Measurements from ENCODE around the gene PPARGC1A. TPM values are rescaled to one million over a fixed set of nuclear protein-coding genes. Genes with fewer than 3 reads are reported as not detected.

The PPARGC1A gene
- total and polyA plus RNA-seq, 2 donors (not counting 3 experiments of a cell fraction or from before 2014, with no cell fraction given): not detected

DNA sequence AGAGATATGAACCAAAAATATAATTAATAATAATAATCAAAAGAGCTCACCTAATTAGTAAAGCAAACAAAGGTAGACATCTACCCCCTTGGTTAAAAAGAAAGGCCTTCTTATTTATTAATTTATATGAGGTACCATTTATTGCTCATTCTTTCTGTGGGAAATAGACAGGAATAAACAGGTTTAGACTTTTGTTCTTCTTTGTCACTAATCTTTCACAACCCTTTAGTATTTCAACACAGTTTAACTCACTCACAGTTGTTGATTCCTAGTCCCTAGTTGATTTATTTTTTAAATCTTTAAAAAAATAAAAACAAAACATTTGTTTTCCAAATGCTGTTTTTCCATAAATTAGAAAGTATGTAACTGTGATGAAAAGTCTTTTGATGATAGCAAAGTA lies 5.6 kb downstream of the PPARGC1A start:
- FAIRE-seq (no peak), DNase-seq (ENCODE audit: low read depth, low spot score) (no peak)
- no peak overlapping the region for H3K27ac ChIP-seq (ENCODE audit: insufficient read depth, low read depth, low read length)
- no peak overlapping the region for H3K9ac ChIP-seq (replicated peaks; ENCODE audit: extremely low read depth, insufficient read depth, low read length)
- no peak overlapping the region for H3K4me2 ChIP-seq (ENCODE audit: insufficient read depth, low read length)
- no peak for TF ChIP-seq POLR2AphosphoS5 (IDR thresholded peaks at IDR 0.05; ENCODE audit: insufficient read depth, low read depth, low read length)
- no peak for TF ChIP-seq MYC (IDR thresholded peaks at IDR 0.05; ENCODE audit: low read depth, low read length)
- no peak for TF ChIP-seq POLR2A (IDR thresholded peaks at IDR 0.05; ENCODE audit: low read depth, low read length)
- TF ChIP-seq MAX (IDR thresholded peaks at IDR 0.05; ENCODE audit: insufficient read depth, insufficient read length): no peak
- no peak for TF ChIP-seq FOS (IDR thresholded peaks at IDR 0.05; ENCODE audit: borderline replicate concordance, insufficient read depth, low read length)
- no peak for TF ChIP-seq JUN (IDR thresholded peaks at IDR 0.05; ENCODE audit: borderline replicate concordance, insufficient read depth, insufficient read length, low read depth)
- no peak for TF ChIP-seq EZH2 (IDR thresholded peaks at IDR 0.05; ENCODE audit: borderline replicate concordance, low read depth, low read length, severe bottlenecking)
- no peak for TF ChIP-seq GATA2 (IDR thresholded peaks at IDR 0.05; ENCODE audit: insufficient read depth, insufficient read length, low read depth, low read length)
- no peak overlapping the region for H2AFZ ChIP-seq (ENCODE audit: low read depth, low read length)
- POLR2A ChIA-PET: no interaction called here
- no peaks in the 10 kb centered on the region for H3K9me1 ChIP-seq (replicated peaks; ENCODE audit: control insufficient read depth, extremely low read depth, insufficient read depth, low read length)
- no peaks in the 10 kb centered on the region for H3K36me3 ChIP-seq (ENCODE audit: control insufficient read depth in 2 of 2, extremely low read depth in 1 of 2, insufficient read depth in 2 of 2, low read length in 2 of 2)
- intact Hi-C loops (cut with micrococcal nuclease) (no loop called here), dilution Hi-C loops (cut with MboI; ENCODE audit: extremely low pct_ligation_motif_present, low sequenced_read_pairs) (no loop called here)
- no peaks in the 10 kb centered on the region for H3K27me3 ChIP-seq (ENCODE audit: control insufficient read depth in 2 of 2, insufficient read depth in 2 of 2, low read length in 2 of 2)
- BruUV-seq (replicated peaks): no TSS peak
- no peak overlapping the region for H3K4me3 ChIP-seq (replicated peaks in 1 of 3; ENCODE audit: insufficient read depth in 1 of 3, low read depth in 1 of 3, low read length in 3 of 3)
- no peaks in the 10 kb centered on the region for H3K4me1 ChIP-seq (ENCODE audit: control insufficient read depth, extremely low read depth, insufficient read depth, low read length)
- H4K20me1 ChIP-seq (replicated peaks; ENCODE audit: control insufficient read depth, extremely low read depth, insufficient read depth, low read length): no peaks in the 10 kb centered on the region
- H3K79me2 ChIP-seq (ENCODE audit: control insufficient read depth, insufficient read depth, low read length): no peaks in the 10 kb centered on the region
- no peaks in the 10 kb centered on the region for H3K9me3 ChIP-seq (replicated peaks; ENCODE audit: control insufficient read depth, insufficient read depth, low read length)
- CTCF ChIA-PET: no interaction called here

DNA sequence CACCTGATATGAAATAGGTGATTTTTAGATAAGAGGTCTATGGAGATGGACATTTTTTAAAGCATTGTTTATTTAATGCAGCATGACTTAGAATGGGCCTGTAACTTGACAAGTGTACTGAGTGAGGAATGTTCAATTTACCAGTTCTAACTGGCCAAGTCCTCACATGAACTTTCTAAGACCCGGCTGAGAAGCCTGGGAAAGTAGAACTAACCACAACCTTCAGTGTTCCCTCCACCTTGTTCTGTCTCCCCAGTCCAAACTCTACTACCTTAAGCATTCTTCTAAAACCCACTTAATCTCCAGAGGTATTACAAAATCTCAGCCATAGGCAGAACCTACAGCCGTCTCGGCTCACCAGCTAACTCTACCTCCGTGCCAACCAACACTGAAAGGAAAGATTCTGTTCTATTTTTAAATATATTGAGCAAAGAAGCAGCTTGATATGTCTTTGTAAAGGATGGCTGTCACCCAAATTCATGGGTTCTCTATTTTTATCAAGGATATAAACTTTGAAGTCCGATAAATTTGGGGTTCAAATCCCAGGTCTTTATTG lies 6.8 kb downstream of the PPARGC1A start:
- H3K9ac ChIP-seq (replicated peaks; ENCODE audit: extremely low read depth, insufficient read depth, low read length): no peak overlapping the region
- no peaks in the 10 kb centered on the region for H3K27me3 ChIP-seq (ENCODE audit: control insufficient read depth in 2 of 2, insufficient read depth in 2 of 2, low read length in 2 of 2)
- DNase-seq (ENCODE audit: low read depth, low spot score): no peak
- no peaks in the 10 kb centered on the region for H3K79me2 ChIP-seq (ENCODE audit: control insufficient read depth, insufficient read depth, low read length)
- ChIA-PET CTCF (no interaction called here), POLR2A (no interaction called here)
- H3K4me1 ChIP-seq (ENCODE audit: control insufficient read depth, extremely low read depth, insufficient read depth, low read length): no peaks in the 10 kb centered on the region
- dilution Hi-C loops (cut with MboI; ENCODE audit: extremely low pct_ligation_motif_present, low sequenced_read_pairs): no loop called here
- no peaks in the 10 kb centered on the region for H3K36me3 ChIP-seq (ENCODE audit: control insufficient read depth in 2 of 2, extremely low read depth in 1 of 2, insufficient read depth in 2 of 2, low read length in 2 of 2)
- no peak for FAIRE-seq
- H3K27ac ChIP-seq (ENCODE audit: insufficient read depth, low read depth, low read length): no peak overlapping the region
- no peak for TF ChIP-seq POLR2A (IDR thresholded peaks at IDR 0.05; ENCODE audit: low read depth, low read length)
- TF ChIP-seq MAX (IDR thresholded peaks at IDR 0.05; ENCODE audit: insufficient read depth, insufficient read length): no peak
- TF ChIP-seq CTCF (IDR thresholded peaks at IDR 0.05; ENCODE audit: extremely low read depth in 1 of 2, insufficient read depth in 1 of 2, low read depth in 1 of 2, low read length in 2 of 2): no peak
- no peak for TF ChIP-seq FOS (IDR thresholded peaks at IDR 0.05; ENCODE audit: borderline replicate concordance, insufficient read depth, low read length)
- TF ChIP-seq GATA2 (IDR thresholded peaks at IDR 0.05; ENCODE audit: insufficient read depth, insufficient read length, low read depth, low read length): no peak
- no peak for TF ChIP-seq JUN (IDR thresholded peaks at IDR 0.05; ENCODE audit: borderline replicate concordance, insufficient read depth, insufficient read length, low read depth)
- TF ChIP-seq EZH2 (IDR thresholded peaks at IDR 0.05; ENCODE audit: borderline replicate concordance, low read depth, low read length, severe bottlenecking): no peak
- TF ChIP-seq POLR2AphosphoS5 (IDR thresholded peaks at IDR 0.05; ENCODE audit: insufficient read depth, low read depth, low read length): no peak
- no peak for TF ChIP-seq MYC (IDR thresholded peaks at IDR 0.05; ENCODE audit: low read depth, low read length)
- H3K4me3 ChIP-seq (replicated peaks in 1 of 3; ENCODE audit: insufficient read depth in 1 of 3, low read depth in 1 of 3, low read length in 3 of 3): no peak overlapping the region
- no peaks in the 10 kb centered on the region for H3K9me1 ChIP-seq (replicated peaks; ENCODE audit: control insufficient read depth, extremely low read depth, insufficient read depth, low read length)
- no peak overlapping the region for H3K4me2 ChIP-seq (ENCODE audit: insufficient read depth, low read length)
- intact Hi-C loops (cut with micrococcal nuclease): no loop called here
- H2AFZ ChIP-seq (ENCODE audit: low read depth, low read length): no peak overlapping the region
- BruUV-seq (replicated peaks): no TSS peak
- no peaks in the 10 kb centered on the region for H3K9me3 ChIP-seq (replicated peaks; ENCODE audit: control insufficient read depth, insufficient read depth, low read length)
- H4K20me1 ChIP-seq (replicated peaks; ENCODE audit: control insufficient read depth, extremely low read depth, insufficient read depth, low read length): no peaks in the 10 kb centered on the region
